ENCODE data around the gene NARF.

NARF gene

GRCh38 chr17:82435601-82436583 is 22.6 kb upstream of the NARF start:
- Mint-ChIP-seq H3K4me1 (peaks cover 6% of the 10 kb centered on the region), H3K27ac (no peak overlapping the region), H3K27me3 (ENCODE audit: low read depth, poor library complexity) (no peaks in the 10 kb centered on the region), H3K9me3 (no peaks in the 10 kb centered on the region), H3K4me3 (no peak overlapping the region), H3K36me3 (ENCODE audit: low read depth) (peaks cover 5% of the 10 kb centered on the region)
- no peak for DNase-seq
- TF ChIP-seq CTCF (IDR thresholded peaks at IDR 0.05): no peak

- TF ChIP-seq CTCF (IDR thresholded peaks at IDR 0.05): no peak
- Mint-ChIP-seq H3K27ac (no peak overlapping the region), H3K27me3 (ENCODE audit: low read depth, poor library complexity) (no peaks in the 10 kb centered on the region), H3K9me3 (no peaks in the 10 kb centered on the region), H3K4me3 (no peak overlapping the region), H3K4me1 (peaks cover 6% of the 10 kb centered on the region), H3K36me3 (ENCODE audit: low read depth) (no peaks in the 10 kb centered on the region)
- no peak for DNase-seq
Observed at GRCh38 chr17:82436601-82437324, 21.8 kb upstream of the NARF start.

GRCh38 chr17:82437325-82437668 is 21.2 kb upstream of the NARF start:
- Mint-ChIP-seq H3K36me3 (ENCODE audit: low read depth) (no peaks in the 10 kb centered on the region), H3K27me3 (ENCODE audit: low read depth, poor library complexity) (no peaks in the 10 kb centered on the region), H3K4me1 (peaks cover 6% of the 10 kb centered on the region), H3K9me3 (no peaks in the 10 kb centered on the region), H3K4me3 (no peak overlapping the region), H3K27ac (peak overlapping the region; percentile 54)
- TF ChIP-seq CTCF (IDR thresholded peaks at IDR 0.05): no peak
- DNase-seq: no peak

GRCh38 chr17:82438401-82439193 is 19.9 kb upstream of the NARF start:
- peaks cover 6% of the 10 kb centered on the region for H3K4me1 Mint-ChIP-seq
- no peak for DNase-seq
- no peaks in the 10 kb centered on the region for H3K27me3 Mint-ChIP-seq (ENCODE audit: low read depth, poor library complexity)
- no peaks in the 10 kb centered on the region for H3K36me3 Mint-ChIP-seq (ENCODE audit: low read depth)
- no peak overlapping the region for H3K4me3 Mint-ChIP-seq
- no peaks in the 10 kb centered on the region for H3K9me3 Mint-ChIP-seq
- TF ChIP-seq CTCF (IDR thresholded peaks at IDR 0.05): no peak
- no peak overlapping the region for H3K27ac Mint-ChIP-seq

GRCh38 chr17:82439194-82439828 is 19.2 kb upstream of the NARF start:
- H3K27ac Mint-ChIP-seq: no peak overlapping the region
- TF ChIP-seq CTCF (IDR thresholded peaks at IDR 0.05): no peak
- no peak for DNase-seq
- peaks cover 6% of the 10 kb centered on the region for H3K4me1 Mint-ChIP-seq
- no peaks in the 10 kb centered on the region for H3K9me3 Mint-ChIP-seq
- H3K4me3 Mint-ChIP-seq: no peak overlapping the region
- no peaks in the 10 kb centered on the region for H3K27me3 Mint-ChIP-seq (ENCODE audit: low read depth, poor library complexity)
- H3K36me3 Mint-ChIP-seq (ENCODE audit: low read depth): no peaks in the 10 kb centered on the region
